Activated effector memory CD4-positive, alpha-beta T cell treated with Interleukin-2 at 50 U/mL for 16 hours (primary cell): ENCODE data around the gene TEKT4.
"Not testable (repeated sequence)": the region's sequence is repeated elsewhere in the genome, so short reads cannot be mapped to it uniquely, and the experiment has no call there.

ENCODE experiments used
- DNase-seq: peaks from one replicate; pipeline ENCODE4 v3.0.0-alpha.2; 2020

The TEKT4 gene

GRCh38 chr2:94875820-94876522 is 4.7 kb downstream of the TEKT4 start:
- no peak for DNase-seq

DNA sequence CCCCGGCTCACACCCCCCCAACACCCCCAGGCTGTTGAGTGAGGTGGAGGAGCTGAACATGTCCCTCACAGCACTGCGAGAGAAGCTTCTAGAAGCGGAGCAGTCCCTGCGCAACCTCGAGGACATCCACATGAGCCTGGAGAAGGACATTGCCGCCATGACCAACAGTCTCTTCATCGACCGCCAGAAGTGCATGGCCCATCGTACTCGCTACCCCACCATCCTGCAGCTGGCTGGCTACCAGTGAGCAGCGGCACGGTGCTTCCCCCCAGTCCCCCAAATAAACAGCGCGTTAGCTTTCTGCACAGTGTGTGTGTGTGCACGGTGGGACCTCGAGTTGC is 5.3 kb downstream of the TEKT4 start:
- DNase-seq: no peak

DNA sequence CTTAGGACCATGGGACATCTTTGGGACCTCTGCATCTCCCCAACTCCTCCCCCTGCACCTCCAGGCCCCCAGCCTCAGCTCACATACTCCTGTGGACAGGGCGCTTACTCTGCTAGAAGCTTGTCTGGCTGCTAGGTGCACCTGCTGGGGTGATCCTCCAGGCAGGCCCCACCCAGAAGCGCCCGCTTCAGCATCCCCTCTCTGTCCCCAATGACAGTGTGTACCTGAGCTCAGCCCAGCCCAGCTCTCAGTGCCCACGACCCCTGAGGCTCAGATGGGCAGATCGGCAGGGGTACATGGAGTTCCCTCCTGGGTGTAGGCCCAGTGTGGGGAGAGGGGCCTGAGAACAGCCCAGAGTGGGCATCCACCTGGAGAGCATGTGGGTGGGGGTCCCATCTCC is 5.9 kb downstream of the TEKT4 start:
- no peak for DNase-seq

GRCh38 chr2:94878575-94878974 is 7.3 kb downstream of the TEKT4 start:
- DNase-seq: not testable (repeated sequence)

GRCh38 chr2:94879314-94879981 is 8.2 kb downstream of the TEKT4 start:
- no peak for DNase-seq

DNA sequence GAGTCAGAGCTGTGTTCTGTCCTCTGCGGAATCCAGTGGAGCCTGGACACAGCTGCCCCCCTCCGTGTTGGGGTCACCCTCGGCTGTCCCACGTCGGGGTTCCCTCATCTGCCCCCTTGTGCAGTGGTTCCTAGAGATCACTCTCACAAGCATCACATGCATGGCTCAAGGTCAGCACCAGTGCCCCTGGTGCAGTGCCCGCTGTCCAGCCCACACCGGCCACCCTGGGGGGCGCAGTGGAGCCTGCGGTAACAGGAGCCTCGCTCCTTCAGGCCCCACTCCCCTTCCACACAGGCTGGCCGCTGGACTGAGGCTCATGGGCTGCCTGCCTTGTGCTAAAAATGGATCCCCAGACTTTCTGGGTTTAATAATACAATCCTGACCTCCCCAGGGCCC is 8.8 kb downstream of the TEKT4 start:
- no peak for DNase-seq

DNA sequence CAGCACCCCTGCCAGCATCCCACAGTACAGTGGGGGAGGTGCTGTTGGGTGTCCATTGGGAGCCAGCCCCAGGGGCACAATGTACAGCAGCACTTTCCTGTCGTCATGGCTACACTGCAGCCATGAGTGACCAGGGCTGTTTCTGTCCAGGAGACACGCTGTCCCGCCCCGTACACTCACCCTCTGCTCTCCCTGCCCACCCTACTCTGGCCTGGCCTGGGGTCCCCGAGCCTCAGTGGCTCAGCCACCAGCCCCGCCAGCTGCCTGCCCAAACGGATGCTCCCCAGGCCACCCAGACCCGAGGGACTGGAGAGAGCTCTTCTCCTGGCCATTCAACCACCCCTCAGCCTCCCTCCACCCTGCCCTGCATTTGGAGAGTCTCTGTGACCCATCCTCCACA is 9.3 kb downstream of the TEKT4 start:
- no peak for DNase-seq

- no peak for DNase-seq
Measured at GRCh38 chr2:94881070-94881469, 9.8 kb downstream of the TEKT4 start.

GRCh38 chr2:94890234-94890633 is 19.0 kb downstream of the TEKT4 start:
- no peak for DNase-seq

DNA sequence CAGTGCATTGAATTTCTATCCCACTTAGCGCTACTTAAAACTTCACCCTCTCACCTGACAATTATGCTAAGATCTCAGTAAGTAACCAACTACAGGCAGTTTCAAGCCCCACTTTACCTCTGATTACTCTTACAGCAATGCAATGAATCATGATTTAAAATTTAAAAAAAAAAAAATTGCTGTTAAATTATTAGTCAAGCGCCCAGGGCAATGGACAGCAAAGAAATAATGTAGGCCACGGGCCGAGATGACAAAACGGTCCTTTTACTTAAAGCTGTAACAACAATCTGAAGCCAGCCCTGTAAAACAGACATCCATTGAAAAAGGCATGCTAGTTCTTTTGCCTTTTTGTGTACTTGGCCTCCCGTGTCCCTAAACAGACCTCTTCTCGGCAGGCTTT is 24.0 kb downstream of the TEKT4 start:
- DNase-seq: not testable (repeated sequence)

GRCh38 chr2:94906976-94907375 is 35.7 kb downstream of the TEKT4 start:
- DNase-seq: not testable (repeated sequence)

- no peak for DNase-seq
Measured at GRCh38 chr2:94923196-94923595, 52.0 kb downstream of the TEKT4 start.

DNA sequence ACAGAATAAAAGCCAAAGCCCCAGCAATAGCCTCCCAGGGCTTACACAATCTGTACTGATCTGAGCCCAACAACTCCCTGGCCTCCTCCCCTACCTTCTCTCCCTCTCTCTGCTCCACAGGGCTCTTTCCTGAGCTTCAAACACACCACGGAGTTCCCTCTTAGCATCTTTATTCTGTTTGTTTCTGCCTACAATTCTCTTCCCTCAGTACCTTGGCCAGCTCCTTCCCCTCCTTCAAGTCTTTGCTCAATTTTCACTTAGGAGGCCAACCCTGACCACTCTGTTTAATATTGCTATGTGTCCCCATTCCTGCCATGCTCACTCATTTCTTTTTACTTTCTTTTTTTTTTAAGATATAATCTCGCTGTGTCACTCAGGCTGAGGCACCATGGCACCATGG is 53.8 kb downstream of the TEKT4 start:
- not testable (repeated sequence) for DNase-seq
